PC-9 (cell line): ENCODE results near the gene SNAI3. TPM values are rescaled to one million over a fixed set of nuclear protein-coding genes. Genes with fewer than 3 reads are reported as not detected.

Experiments
- BruUV-seq: library from RNA; stranded (reverse); fragments of 400-500 nt; replicated peaks from 2 replicates; lab custom pipeline; 2021; lab: Mats Ljungman, UMichigan
- CTCF ChIA-PET: fragments of 300-600 bp; sonication (Branson Sonifier 250); formaldehyde crosslinking; loops from one replicate; lab custom pipeline; 2022; ENCODE audit warnings: antibody characterized with exemption; lab: Charles Lee
- POLR2A ChIA-PET: fragments of 300-600 bp; sonication (Branson Sonifier 250); formaldehyde crosslinking; loops from one replicate; lab custom pipeline; 2022; ENCODE audit warnings: antibody characterized with exemption; ENCODE audit not compliant: unreplicated experiment; lab: Charles Lee
- DNase-seq, 2 experiments: peaks; one replicate each; pipeline versions ENCODE4 v3.0.0 to v3.0.0-alpha.2; 2015 to 2022; ENCODE audit warnings: mixed read lengths in 1 of 2
- H2AFZ ChIP-seq: fragments of 200-600 bp; sonication (generic); 2 replicates; pipeline ENCODE4 v1.8.1; 2017; ENCODE audit warnings: antibody characterized with exemption
- H3F3A ChIP-seq: fragments of 200-600 bp; sonication (generic); 2 replicates; pipeline ENCODE4 v1.8.1; 2017; ENCODE audit warnings: antibody characterized with exemption, mild to moderate bottlenecking, low read depth; ENCODE audit not compliant: insufficient read depth
- H3K27ac ChIP-seq: fragments of 200-600 bp; sonication (generic); 2 replicates; pipeline ENCODE4 v1.6.1; 2016; ENCODE audit warnings: mixed run types
- H3K27me3 ChIP-seq: fragments of 200-600 bp; sonication (generic); 2 replicates; pipeline ENCODE4 v1.6.1; 2016; ENCODE audit warnings: low read depth, mixed run types; ENCODE audit not compliant: insufficient read depth
- H3K36me3 ChIP-seq: fragments of 200-600 bp; sonication (generic); 2 replicates; pipeline ENCODE4 v1.6.1; 2016; ENCODE audit warnings: low read depth, mixed run types
- H3K4me1 ChIP-seq: fragments of 200-600 bp; sonication (generic); replicated peaks from 2 replicates; pipeline ENCODE4 v1.6.1; 2016; ENCODE audit warnings: mixed run types; ENCODE audit not compliant: insufficient read depth
- H3K4me2 ChIP-seq: fragments of 200-600 bp; sonication (generic); 2 replicates; pipeline ENCODE4 v1.6.1; 2017; ENCODE audit warnings: mixed run types
- H3K4me3 ChIP-seq: fragments of 200-600 bp; sonication (generic); 2 replicates; pipeline ENCODE4 v1.6.1; 2016; ENCODE audit warnings: mixed run types
- H3K79me2 ChIP-seq: fragments of 200-600 bp; sonication (generic); 2 replicates; pipeline ENCODE4 v1.6.1; 2017; ENCODE audit warnings: low read depth, mixed run types
- H3K9me2 ChIP-seq: fragments of 200-600 bp; sonication (generic); 2 replicates; pipeline ENCODE4 v1.8.1; 2017; ENCODE audit warnings: mild to moderate bottlenecking; ENCODE audit not compliant: insufficient read depth
- H3K9me3 ChIP-seq: fragments of 200-600 bp; sonication (generic); 2 replicates; pipeline ENCODE4 v1.8.1; 2016; ENCODE audit warnings: low read depth; ENCODE audit not compliant: insufficient read depth
- H4K20me1 ChIP-seq: fragments of 200-600 bp; sonication (generic); 2 replicates; pipeline ENCODE4 v1.8.1; 2017; ENCODE audit not compliant: insufficient read depth
- EZH2 ChIP-seq: fragments of 200-600 bp; sonication (generic); IDR thresholded peaks from 2 replicates; pipeline ENCODE4 v1.8.0; 2017; ENCODE audit warnings: antibody characterized with exemption, low read depth
- intact Hi-C: fragments of 100-400 bp; cut with micrococcal nuclease; formaldehyde crosslinking; loops from one replicate; pipeline ENCODE4 v1.10.0; 2022; ENCODE audit not compliant: unreplicated experiment
- total RNA-seq: library from RNA; stranded (reverse); gene quantifications from 2 replicates; pipeline ENCODE4 v1.2.3, GENCODE V29; 2021
- TF ChIP-seq, protein P1 (sequence below): fragments of 200-600 bp; sonication (generic); conservative IDR thresholded peaks from 2 replicates; pipeline ENCODE4 v1.6.1; 2017; ENCODE audit warnings: mixed run types, antibody characterized with exemption, mild to moderate bottlenecking, moderate library complexity

The SNAI3 gene
- total RNA-seq, 1 experiment from 2014 or later = 1.3 TPM

DNA sequence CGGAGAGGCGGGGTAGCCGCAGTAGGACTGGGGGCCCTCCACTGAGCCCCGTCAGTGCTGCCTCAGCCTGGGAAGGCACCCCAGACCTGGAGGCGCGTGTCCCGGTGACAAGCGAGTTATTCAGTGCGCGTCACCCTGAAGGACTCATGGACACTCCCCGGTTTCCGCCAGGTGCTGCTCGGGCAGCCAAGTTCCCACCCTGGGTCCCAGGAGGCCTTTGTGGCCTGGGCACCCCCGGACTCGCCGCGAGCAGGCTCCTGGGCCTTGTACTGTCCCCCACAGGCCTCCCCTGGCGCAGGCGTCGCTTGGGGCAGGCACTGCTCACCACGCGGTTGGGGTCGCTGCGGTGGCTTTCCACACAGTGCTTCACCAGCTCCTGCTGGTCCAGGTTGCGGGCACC, 12.3 kb upstream of the SNAI3 start:
- Histone ChIP-seq H3K9me3 (no peaks in the 10 kb centered on the region), H3K79me2 (no peaks in the 10 kb centered on the region), H3K4me3 (no peak overlapping the region), H3K9me2 (no peaks in the 10 kb centered on the region), H2AFZ (no peak overlapping the region), H3K36me3 (no peaks in the 10 kb centered on the region), H3K4me1 (no peaks in the 10 kb centered on the region), H3F3A (no peaks in the 10 kb centered on the region), H3K27ac (no peak overlapping the region), H4K20me1 (no peaks in the 10 kb centered on the region), H3K27me3 (no peaks in the 10 kb centered on the region), H3K4me2 (no peak overlapping the region)
- ChIA-PET CTCF (no interaction called here), POLR2A (no interaction called here)
- no TSS peak for BruUV-seq
- TF ChIP-seq EZH2 = no peak
- TF ChIP-seq, protein P1, sequence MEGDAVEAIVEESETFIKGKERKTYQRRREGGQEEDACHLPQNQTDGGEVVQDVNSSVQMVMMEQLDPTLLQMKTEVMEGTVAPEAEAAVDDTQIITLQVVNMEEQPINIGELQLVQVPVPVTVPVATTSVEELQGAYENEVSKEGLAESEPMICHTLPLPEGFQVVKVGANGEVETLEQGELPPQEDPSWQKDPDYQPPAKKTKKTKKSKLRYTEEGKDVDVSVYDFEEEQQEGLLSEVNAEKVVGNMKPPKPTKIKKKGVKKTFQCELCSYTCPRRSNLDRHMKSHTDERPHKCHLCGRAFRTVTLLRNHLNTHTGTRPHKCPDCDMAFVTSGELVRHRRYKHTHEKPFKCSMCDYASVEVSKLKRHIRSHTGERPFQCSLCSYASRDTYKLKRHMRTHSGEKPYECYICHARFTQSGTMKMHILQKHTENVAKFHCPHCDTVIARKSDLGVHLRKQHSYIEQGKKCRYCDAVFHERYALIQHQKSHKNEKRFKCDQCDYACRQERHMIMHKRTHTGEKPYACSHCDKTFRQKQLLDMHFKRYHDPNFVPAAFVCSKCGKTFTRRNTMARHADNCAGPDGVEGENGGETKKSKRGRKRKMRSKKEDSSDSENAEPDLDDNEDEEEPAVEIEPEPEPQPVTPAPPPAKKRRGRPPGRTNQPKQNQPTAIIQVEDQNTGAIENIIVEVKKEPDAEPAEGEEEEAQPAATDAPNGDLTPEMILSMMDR = no peak
- intact Hi-C loops = no loop called here
- no peak for DNase-seq

DNA sequence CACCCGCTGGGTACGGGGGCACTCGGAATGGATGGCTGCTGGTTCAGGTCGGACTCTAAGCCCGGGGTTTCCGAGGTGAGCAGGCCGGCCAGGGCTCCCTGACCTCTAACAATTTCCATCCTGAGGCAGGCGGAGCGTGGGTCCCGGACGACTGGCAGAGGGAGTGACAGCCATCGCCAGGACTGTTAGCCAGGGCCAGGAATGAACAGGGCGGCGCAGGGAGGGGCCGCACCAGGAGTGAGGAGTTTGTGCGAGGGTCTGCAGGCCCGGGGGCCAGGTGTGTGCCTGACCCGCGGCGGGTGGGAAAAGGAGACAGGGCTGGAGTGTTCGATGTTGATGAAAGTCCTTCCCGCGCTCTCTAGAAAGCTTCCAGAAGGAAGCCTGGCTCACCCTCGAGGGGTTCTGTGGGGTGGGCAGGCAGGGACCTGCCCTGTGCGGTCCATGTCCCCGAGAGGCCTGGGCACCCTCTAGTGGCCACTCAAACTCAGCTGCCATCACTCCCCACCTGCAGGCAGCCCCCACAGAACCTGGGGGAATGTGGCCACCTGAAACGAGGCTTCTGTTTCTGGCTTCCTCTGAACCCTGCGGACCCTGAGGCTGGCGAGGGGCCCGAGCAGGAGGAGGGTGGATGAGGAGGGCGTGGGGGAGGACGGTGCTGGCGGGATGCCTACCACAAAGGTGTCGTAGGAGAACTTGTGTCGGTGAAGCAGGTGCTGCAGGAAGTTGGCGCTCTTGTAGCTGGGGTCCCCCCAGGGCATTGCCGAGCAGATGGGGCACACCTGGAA, 11.7 kb upstream of the SNAI3 start:
- no TSS peak for BruUV-seq
- Histone ChIP-seq H4K20me1 (no peaks in the 10 kb centered on the region), H3K27me3 (no peaks in the 10 kb centered on the region), H3K4me3 (no peak overlapping the region), H3K79me2 (no peaks in the 10 kb centered on the region), H2AFZ (no peak overlapping the region), H3K9me2 (no peaks in the 10 kb centered on the region), H3F3A (no peaks in the 10 kb centered on the region), H3K9me3 (no peaks in the 10 kb centered on the region), H3K4me1 (no peaks in the 10 kb centered on the region), H3K4me2 (no peak overlapping the region), H3K36me3 (no peaks in the 10 kb centered on the region), H3K27ac (no peak overlapping the region)
- ChIA-PET CTCF (no interaction called here), POLR2A (no interaction called here)
- intact Hi-C loops = no loop called here
- no peak for DNase-seq
- TF ChIP-seq, protein P1 = peak; percentile 51; the same call in 1 of the 2 replicates
- TF ChIP-seq EZH2 = no peak

DNA sequence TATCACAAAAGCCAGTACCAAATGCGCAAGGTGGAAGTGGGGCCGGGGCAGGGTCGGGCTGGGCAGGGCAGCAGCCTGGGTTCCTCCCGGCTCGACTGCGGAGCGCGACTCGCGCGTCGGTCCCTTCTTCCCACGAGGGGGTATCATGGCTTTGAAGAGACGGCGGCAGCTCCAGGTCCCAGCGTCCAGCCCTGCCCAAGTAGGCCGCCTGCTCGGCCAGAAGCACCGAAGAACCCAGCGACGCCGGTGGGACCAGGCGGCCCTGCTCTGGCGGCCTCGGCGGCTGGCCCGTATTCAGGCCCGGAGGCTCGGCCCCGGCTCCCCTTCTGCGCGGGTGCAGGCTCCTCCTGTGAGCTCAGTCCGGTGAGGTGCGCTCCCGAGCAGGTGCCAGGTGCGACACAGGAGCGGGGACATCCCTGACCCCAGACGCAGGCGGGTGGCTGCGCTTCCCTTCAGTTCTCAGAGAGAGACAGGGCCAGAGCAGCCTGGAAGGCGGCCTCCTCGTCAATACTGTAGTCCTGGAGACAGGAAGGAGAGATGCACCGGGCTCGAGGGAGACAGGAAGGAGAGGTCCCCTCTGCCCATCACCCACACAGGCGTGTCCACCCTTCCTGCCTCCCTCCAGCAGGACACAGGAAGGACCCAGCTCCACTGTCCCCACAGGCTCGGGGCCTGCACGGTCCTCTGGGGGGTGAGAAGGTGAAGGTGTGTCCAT, 11.0 kb upstream of the SNAI3 start:
- H3K4me1 ChIP-seq = no peaks in the 10 kb centered on the region
- CTCF ChIA-PET = no interaction called here
- H4K20me1 ChIP-seq = no peaks in the 10 kb centered on the region
- H3K79me2 ChIP-seq = no peaks in the 10 kb centered on the region
- TF ChIP-seq, protein P1 = no peak
- no peak for TF ChIP-seq EZH2
- no peak overlapping the region for H3K4me3 ChIP-seq
- no peaks in the 10 kb centered on the region for H3K36me3 ChIP-seq
- no TSS peak for BruUV-seq
- H2AFZ ChIP-seq = no peak overlapping the region
- H3K4me2 ChIP-seq = no peak overlapping the region
- no peaks in the 10 kb centered on the region for H3K9me2 ChIP-seq
- no peaks in the 10 kb centered on the region for H3K27me3 ChIP-seq
- H3K27ac ChIP-seq = no peak overlapping the region
- intact Hi-C loops = no loop called here
- POLR2A ChIA-PET = no interaction called here
- no peaks in the 10 kb centered on the region for H3F3A ChIP-seq
- no peak for DNase-seq
- H3K9me3 ChIP-seq = no peaks in the 10 kb centered on the region
